GM12878 (cell line): Measurements from ENCODE around the gene NRP1. TPM values are rescaled to one million over a fixed set of nuclear protein-coding genes. Genes with fewer than 3 reads are reported as not detected.

Experiments used
- ATAC-seq: fragments of 200-7000 bp; cut with Tn5 transposase; 3 replicates; pipeline ENCODE4 v1.9.1; 2020; ENCODE audit warnings: mild to moderate bottlenecking, moderate library complexity
- BruUV-seq: library from RNA; stranded (reverse); fragments of 400-500 nt; replicated peaks from 2 replicates; lab custom pipeline; 2021; lab: Mats Ljungman, UMichigan
- CTCF ChIA-PET: fragments of 300-600 bp; sonication (Branson Sonifier 250); formaldehyde crosslinking; extraction: SDS; loops from one replicate; lab custom pipeline; 2021; ENCODE audit warnings: inconsistent platforms; lab: Yijun Ruan, JAX
- POLR2A ChIA-PET: fragments of 350-600 bp; formaldehyde crosslinking; extraction: SDS; loops from one replicate; lab custom pipeline; 2021; ENCODE audit warnings: inconsistent platforms; lab: Charles Lee
- RAD21 ChIA-PET: fragments of 300-600 bp; sonication (Branson Sonifier 250); formaldehyde crosslinking; loops from one replicate; lab custom pipeline; 2023; ENCODE audit warnings: antibody characterized with exemption; ENCODE audit not compliant: unreplicated experiment; lab: Charles Lee
- SMC1A ChIA-PET: fragments of 300-600 bp; sonication (Branson Sonifier 250); formaldehyde crosslinking; loops from one replicate; lab custom pipeline; 2023; ENCODE audit not compliant: unreplicated experiment, uncharacterized antibody; lab: Charles Lee
- DNase-seq: peaks from one replicate; pipeline ENCODE4 v3.0.0-alpha.2; 2011; ENCODE audit warnings: low read depth, low spot score
- FAIRE-seq: peaks from 3 replicates; lab custom pipeline; 2011; peaks lifted over from hg19 to GRCh38; lab: Jason Lieb, UNC
- H2AFZ ChIP-seq: 2 replicates; pipeline ENCODE4 v1.6.0; 2011; ENCODE audit warnings: low read depth, low read length, control low read depth; ENCODE audit not compliant: control insufficient read depth
- H3K27ac ChIP-seq: 2 replicates; pipeline ENCODE4 v1.5.1; 2011; ENCODE audit warnings: control low read depth; ENCODE audit not compliant: control insufficient read depth, insufficient read depth
- H3K27me3 ChIP-seq, 2 experiments: replicated peaks in 1 of 2; 2 replicates each; pipeline versions ENCODE4 v1.6.0 to v1.6.1; 2011; ENCODE audit warnings: low read length in 1 of 2; ENCODE audit not compliant: control insufficient read depth in 2 of 2, insufficient read depth in 2 of 2
- H3K36me3 ChIP-seq, 2 experiments: 2 replicates each; pipeline ENCODE4 v1.5.1; 2011; ENCODE audit warnings: low read length in 1 of 2; ENCODE audit not compliant: control insufficient read depth in 2 of 2, insufficient read depth in 2 of 2
- H3K4me1 ChIP-seq: 2 replicates; pipeline ENCODE4 v1.6.1; 2011; ENCODE audit warnings: mild to moderate bottlenecking, low read length, moderate library complexity, mixed read lengths; ENCODE audit not compliant: control insufficient read depth, insufficient read depth
- H3K4me2 ChIP-seq: 2 replicates; pipeline ENCODE4 v1.6.0; 2011; ENCODE audit warnings: control low read depth; ENCODE audit not compliant: control insufficient read depth, insufficient read depth
- H3K4me3 ChIP-seq: fragments of 200-600 bp; sonication (generic); 2 replicates; pipeline ENCODE4 v1.5.1; 2016
- H3K79me2 ChIP-seq: 2 replicates; pipeline ENCODE4 v1.6.0; 2011; ENCODE audit warnings: low read length; ENCODE audit not compliant: control insufficient read depth, insufficient read depth
- H3K9ac ChIP-seq: 2 replicates; pipeline ENCODE4 v1.8.0; 2011; ENCODE audit warnings: low read length, control low read depth, mixed read lengths; ENCODE audit not compliant: control insufficient read depth, insufficient read depth
- H3K9me3 ChIP-seq: replicated peaks from 3 replicates; pipeline ENCODE4 v1.5.1; 2011; ENCODE audit warnings: mild to moderate bottlenecking, low read length; ENCODE audit not compliant: control insufficient read depth, insufficient read depth
- H4K20me1 ChIP-seq: 2 replicates; pipeline ENCODE4 v1.6.0; 2011; ENCODE audit not compliant: control insufficient read depth, insufficient read depth
- BHLHE40 ChIP-seq, 2 experiments: fragments of 450-650 bp in 1 of 2; IDR thresholded peaks; 2 replicates each; pipeline ENCODE4 v1.6.1; 2011 to 2017; ENCODE audit warnings: low read depth in 2 of 2, borderline replicate concordance in 1 of 2, improper control_type of control experiment in 1 of 2, low read length in 1 of 2, mild to moderate bottlenecking in 1 of 2
- CBX3 ChIP-seq: fragments of 200-600 bp; sonication (generic); IDR thresholded peaks from 2 replicates; pipeline ENCODE4 v1.6.1; 2016; ENCODE audit warnings: low read depth, borderline replicate concordance
- CBX5 ChIP-seq: sonication (generic); IDR thresholded peaks from 2 replicates; pipeline ENCODE4 v1.6.1; 2016; ENCODE audit warnings: low read depth, moderate library complexity, mild to moderate bottlenecking, inconsistent platforms
- CREB1 ChIP-seq: IDR thresholded peaks from 2 replicates; pipeline ENCODE4 v1.6.1; 2012; ENCODE audit warnings: low read depth, mild to moderate bottlenecking, inconsistent platforms
- EP300 ChIP-seq, 2 experiments: fragments of 150-350 bp in 1 of 2; IDR thresholded peaks; 2 replicates each; pipeline ENCODE4 v1.6.1; 2011 to 2012; ENCODE audit warnings: low read depth in 2 of 2, low read length in 2 of 2, borderline replicate concordance in 1 of 2, improper control_type of control experiment in 1 of 2, inconsistent platforms in 1 of 2; ENCODE audit not compliant: control insufficient read depth in 1 of 2
- JUND ChIP-seq: IDR thresholded peaks from 2 replicates; pipeline ENCODE4 v1.6.1; 2012; ENCODE audit warnings: low read depth, mild to moderate bottlenecking, low read length, improper control_type of control experiment, moderate library complexity
- KLF5 ChIP-seq: fragments of 450-650 bp; IDR thresholded peaks from 2 replicates; pipeline ENCODE4 v1.6.1; 2014; ENCODE audit warnings: mild to moderate bottlenecking; ENCODE audit not compliant: partially characterized antibody
- MYB ChIP-seq: fragments of 150-350 bp; IDR thresholded peaks from 2 replicates; pipeline ENCODE4 v1.6.1; 2014; ENCODE audit warnings: mild to moderate bottlenecking, low read depth, low read length, borderline replicate concordance
- PAX8 ChIP-seq: fragments of 450-650 bp; IDR thresholded peaks from 2 replicates; pipeline ENCODE4 v1.6.1; 2017; ENCODE audit warnings: mild to moderate bottlenecking, moderate library complexity
- POLR2AphosphoS5 ChIP-seq: IDR thresholded peaks from 2 replicates; pipeline ENCODE4 v1.6.1; 2011; ENCODE audit warnings: mild to moderate bottlenecking, low read length, inconsistent platforms
- SMC3 ChIP-seq: IDR thresholded peaks from 2 replicates; pipeline ENCODE4 v1.6.1; 2011; ENCODE audit warnings: low read length, improper control_type of control experiment, borderline replicate concordance
- ZNF207 ChIP-seq: fragments of 450-650 bp; IDR thresholded peaks from 2 replicates; pipeline ENCODE4 v1.6.1; 2014; ENCODE audit warnings: antibody characterized with exemption, mild to moderate bottlenecking, borderline replicate concordance
- ZNF217 ChIP-seq: fragments of 450-650 bp; IDR thresholded peaks from 2 replicates; pipeline ENCODE4 v1.6.1; 2017; ENCODE audit warnings: antibody characterized with exemption, mild to moderate bottlenecking
- WGBS: methylation state at CpG from one replicate; pipeline ENCODE4 v1.1.6; 2016; ENCODE audit warnings: low lambda C conversion rate; ENCODE audit not compliant: insufficient replicate concordance, insufficient coverage; ENCODE audit errors: missing lambda C conversion rate; 5-methylcytosine and 5-hydroxymethylcytosine counted together
- in situ Hi-C: fragments of 300-500 bp; cut with MboI; formaldehyde crosslinking; loops from 9 replicates; pipeline ENCODE4 v1.14.3; 2018; ENCODE audit warnings: mixed read lengths
- intact Hi-C: fragments of 100-400 bp; cut with micrococcal nuclease; formaldehyde crosslinking; loops from one replicate; pipeline ENCODE4 v1.14.2; 2022; ENCODE audit not compliant: unreplicated experiment
- polyA plus RNA-seq, 11 experiments: library from polyadenylated mRNA; depleted of rRNA in 4 of 11; unstranded in 6 of 11; stranded (reverse) in 5 of 11; fragments of >200 nt; fragmentation: Nextera tagmentation in 4 of 11; fragmentation: Illumina TruSeq in 1 of 11; extraction: Ambion mirVana in 4 of 11; extraction: Trizol in 1 of 11; gene quantifications; 1 replicate in 1 of 11; 2 replicates in 10 of 11; pipeline versions ENCODE4 v1.2.1 to v1.2.3, GENCODE V29; 2011 to 2016; ENCODE audit warnings: inconsistent platforms in 2 of 11, missing spikeins in 2 of 11, low read depth in 1 of 11
- total RNA-seq, 4 experiments: library from RNA; depleted of rRNA in 3 of 4; stranded (reverse); fragments of >200 nt in 3 of 4; fragmentation: Illumina TruSeq in 1 of 4; extraction: Trizol in 1 of 4; gene quantifications; 2 replicates each; pipeline versions ENCODE4 v1.2.1 to v1.2.3, GENCODE V29; 2013 to 2021
- TF ChIP-seq, protein P1 (sequence below): IDR thresholded peaks from 2 replicates; pipeline ENCODE4 v1.6.1; 2011; ENCODE audit warnings: low read depth, low read length, improper control_type of control experiment, borderline replicate concordance
- TF ChIP-seq, protein P2 (sequence below): fragments of 450-650 bp; formaldehyde crosslinking; IDR thresholded peaks from 2 replicates; pipeline ENCODE4 v1.5.0; 2022; ENCODE audit warnings: mild to moderate bottlenecking, missing genetic modification characterization

Gene NRP1
- total and polyA plus RNA-seq, 10 of the 15 experiments (the other 5 are each of a cell fraction or from before 2014, with no cell fraction given), result 0.11 to 12.1 (median 0.52) TPM

DNA sequence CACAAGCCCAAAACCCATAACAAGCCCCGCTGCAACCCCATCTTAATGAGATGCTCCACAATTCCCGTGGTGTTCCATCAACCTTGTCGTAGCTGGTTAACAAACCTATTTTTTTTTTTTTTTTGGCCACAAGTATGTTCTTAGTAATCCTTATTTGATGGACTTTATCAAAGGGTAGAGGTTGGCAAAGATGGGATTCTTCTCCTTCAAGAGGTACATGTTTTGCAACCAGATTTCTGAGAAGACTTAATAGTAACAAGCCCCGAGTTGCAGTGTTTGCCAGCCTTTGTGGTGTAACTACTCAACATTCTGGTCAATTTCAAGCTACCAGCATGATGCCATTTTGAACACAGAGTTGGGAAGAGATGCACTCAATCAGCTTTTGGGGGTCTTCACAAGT, 181.7 kb downstream of the NRP1 start:
- POLR2A ChIA-PET, result no interaction called here
- Histone ChIP-seq H3K36me3 (no peaks in the 10 kb centered on the region), H3K27ac (no peak overlapping the region), H3K9me3 (no peaks in the 10 kb centered on the region), H4K20me1 (no peaks in the 10 kb centered on the region), H3K4me1 (no peaks in the 10 kb centered on the region), H2AFZ (no peak overlapping the region), H3K4me3 (no peak overlapping the region), H3K27me3 (no peaks in the 10 kb centered on the region), H3K79me2 (no peaks in the 10 kb centered on the region), H3K4me2 (no peak overlapping the region), H3K9ac (no peak overlapping the region)
- intact Hi-C loops (no loop called here), in situ Hi-C loops (loop anchor here (10.0 kb wide), 1 partner anchor 358 kb away; no protein-coding TSS in a partner anchor)
- no TSS peak for BruUV-seq
- 42% methylated on average over 4 of the region's 4 CpGs for WGBS
- SMC1A ChIA-PET, result interaction anchor here (1.5 kb wide), 1 partner anchor 144 kb away, joined by 4 read pairs; no protein-coding TSS in a partner anchor
- TF ChIP-seq, protein P1, sequence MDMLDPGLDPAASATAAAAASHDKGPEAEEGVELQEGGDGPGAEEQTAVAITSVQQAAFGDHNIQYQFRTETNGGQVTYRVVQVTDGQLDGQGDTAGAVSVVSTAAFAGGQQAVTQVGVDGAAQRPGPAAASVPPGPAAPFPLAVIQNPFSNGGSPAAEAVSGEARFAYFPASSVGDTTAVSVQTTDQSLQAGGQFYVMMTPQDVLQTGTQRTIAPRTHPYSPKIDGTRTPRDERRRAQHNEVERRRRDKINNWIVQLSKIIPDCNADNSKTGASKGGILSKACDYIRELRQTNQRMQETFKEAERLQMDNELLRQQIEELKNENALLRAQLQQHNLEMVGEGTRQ, result no peak
- no peak for TF ChIP-seq KLF5
- TF ChIP-seq CBX5, result no peak
- no peak for TF ChIP-seq CBX3
- TF ChIP-seq ZNF207, result no peak
- TF ChIP-seq, protein P2, sequence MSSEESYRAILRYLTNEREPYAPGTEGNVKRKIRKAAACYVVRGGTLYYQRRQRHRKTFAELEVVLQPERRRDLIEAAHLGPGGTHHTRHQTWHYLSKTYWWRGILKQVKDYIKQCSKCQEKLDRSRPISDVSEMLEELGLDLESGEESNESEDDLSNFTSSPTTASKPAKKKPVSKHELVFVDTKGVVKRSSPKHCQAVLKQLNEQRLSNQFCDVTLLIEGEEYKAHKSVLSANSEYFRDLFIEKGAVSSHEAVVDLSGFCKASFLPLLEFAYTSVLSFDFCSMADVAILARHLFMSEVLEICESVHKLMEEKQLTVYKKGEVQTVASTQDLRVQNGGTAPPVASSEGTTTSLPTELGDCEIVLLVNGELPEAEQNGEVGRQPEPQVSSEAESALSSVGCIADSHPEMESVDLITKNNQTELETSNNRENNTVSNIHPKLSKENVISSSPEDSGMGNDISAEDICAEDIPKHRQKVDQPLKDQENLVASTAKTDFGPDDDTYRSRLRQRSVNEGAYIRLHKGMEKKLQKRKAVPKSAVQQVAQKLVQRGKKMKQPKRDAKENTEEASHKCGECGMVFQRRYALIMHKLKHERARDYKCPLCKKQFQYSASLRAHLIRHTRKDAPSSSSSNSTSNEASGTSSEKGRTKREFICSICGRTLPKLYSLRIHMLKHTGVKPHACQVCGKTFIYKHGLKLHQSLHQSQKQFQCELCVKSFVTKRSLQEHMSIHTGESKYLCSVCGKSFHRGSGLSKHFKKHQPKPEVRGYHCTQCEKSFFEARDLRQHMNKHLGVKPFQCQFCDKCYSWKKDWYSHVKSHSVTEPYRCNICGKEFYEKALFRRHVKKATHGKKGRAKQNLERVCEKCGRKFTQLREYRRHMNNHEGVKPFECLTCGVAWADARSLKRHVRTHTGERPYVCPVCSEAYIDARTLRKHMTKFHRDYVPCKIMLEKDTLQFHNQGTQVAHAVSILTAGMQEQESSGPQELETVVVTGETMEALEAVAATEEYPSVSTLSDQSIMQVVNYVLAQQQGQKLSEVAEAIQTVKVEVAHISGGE (CRISPR knock-in tag), result no peak
- TF ChIP-seq JUND, result no peak
- no peak for TF ChIP-seq BHLHE40 (IDR thresholded peaks at IDR 0.05; ENCODE audit: borderline replicate concordance in 1 of 2, low read depth in 2 of 2, low read length in 1 of 2)
- no peak for TF ChIP-seq CREB1
- TF ChIP-seq ZNF217, result no peak
- TF ChIP-seq POLR2AphosphoS5, result no peak
- no peak for TF ChIP-seq PAX8
- TF ChIP-seq EP300 (IDR thresholded peaks at IDR 0.05; ENCODE audit: borderline replicate concordance in 1 of 2, control insufficient read depth in 1 of 2, low read depth in 2 of 2, low read length in 2 of 2), result no peak
- no peak for TF ChIP-seq SMC3
- no peak for TF ChIP-seq MYB
- DNase-seq (no peak), FAIRE-seq (no peak), ATAC-seq (no peak)
- CTCF ChIA-PET, result interaction anchor here (0.6 to 1.2 kb wide), 2 partner anchors 11 to 143 kb away, joined by 3 to 4 read pairs; no protein-coding TSS in a partner anchor
- RAD21 ChIA-PET, result no interaction called here
